Prostate gland (tissue), 2 donors: ENCODE results near the gene USP32.

Source experiments
- CTCF ChIP-seq, 4 experiments: fragments of 200-600 bp in 2 of 4; fragments of 450-650 bp in 2 of 4; sonication (generic) in 2 of 4; IDR thresholded peaks; 1 replicate in 3 of 4; 2 replicates in 1 of 4; pipeline ENCODE4 v1.5.1; 2016 to 2019; ENCODE audit warnings: antibody characterized with exemption in 4 of 4, mild to moderate bottlenecking in 2 of 4, moderate library complexity in 2 of 4
- POLR2A ChIP-seq: fragments of 450-650 bp; IDR thresholded peaks from one replicate; pipeline ENCODE4 v1.6.1; 2016; ENCODE audit warnings: antibody characterized with exemption, mild to moderate bottlenecking
- POLR2AphosphoS5 ChIP-seq: sonication (generic); formaldehyde crosslinking; IDR thresholded peaks from one replicate; pipeline ENCODE4 v1.6.1; 2017; ENCODE audit warnings: antibody characterized with exemption

GRCh38 chr17:60296177-60296576 lies 95.8 kb downstream of the USP32 start:
- TF ChIP-seq CTCF (IDR thresholded peaks at IDR 0.05) (no peak), POLR2A (no peak), POLR2AphosphoS5 (no peak)
